OCI-LY3 (cell line): Measurements from ENCODE around the gene C8A.

Experiments
- CTCF ChIP-seq: fragments of 200-600, 300-600 bp; sonication (generic); IDR thresholded peaks from 2 replicates; pipeline ENCODE4 v1.5.1; 2014; ENCODE audit warnings: antibody characterized with exemption, low read length, low read depth
- EZH2phosphoT487 ChIP-seq: fragments of 200-600 bp; shearing (Covaris generic); IDR thresholded peaks from 2 replicates; pipeline ENCODE4 v1.6.1; 2018; ENCODE audit warnings: antibody characterized with exemption, mixed run types, low read depth

DNA sequence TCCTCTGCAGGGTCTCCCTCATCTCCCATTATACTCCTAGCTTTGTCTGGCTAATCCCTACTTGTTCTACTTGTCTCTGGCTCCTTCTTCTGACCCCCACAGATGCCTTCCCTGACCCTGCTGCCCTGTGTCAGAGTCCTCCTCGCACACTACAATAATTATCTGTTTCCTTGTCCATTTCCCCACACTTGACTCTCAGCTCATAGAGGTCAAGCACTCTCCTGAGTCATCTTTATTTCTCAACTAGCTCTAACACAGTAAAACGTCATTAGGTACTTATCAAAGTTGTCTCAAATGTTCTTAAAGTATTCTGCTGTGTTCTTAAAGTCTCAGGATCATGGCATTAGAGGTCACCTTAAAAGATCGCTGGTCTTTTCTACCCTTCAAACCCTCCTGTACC, 47.1 kb downstream of the C8A start:
- TF ChIP-seq CTCF: no peak
- TF ChIP-seq EZH2phosphoT487: no peak
